NCI-H510A treated with DMSO at 0.1 percent for 48 hours (cell line): Measurements from ENCODE around the gene SHLD1.

ENCODE experiments used
- DNase-seq: peaks from one replicate; lab custom pipeline; 2025; lab: John Stamatoyannopoulos, UW

Gene SHLD1

GRCh38 chr20:5848711-5849505, 98.7 kb downstream of the SHLD1 start:
- DNase-seq: peak; percentile 60

GRCh38 chr20:5855939-5856338, 105.7 kb downstream of the SHLD1 start:
- DNase-seq: no peak

GRCh38 chr20:5859608-5860007, 109.4 kb downstream of the SHLD1 start:
- DNase-seq: no peak

- no peak for DNase-seq
Observed at GRCh38 chr20:5862703-5863039, 112.5 kb downstream of the SHLD1 start.

- no peak for DNase-seq
Observed at GRCh38 chr20:5863040-5863833, 113.0 kb downstream of the SHLD1 start.

- DNase-seq: no peak
Observed at GRCh38 chr20:5864428-5864827, 114.2 kb downstream of the SHLD1 start.

- DNase-seq: no peak
Observed at GRCh38 chr20:5864873-5865587, 114.8 kb downstream of the SHLD1 start.

- DNase-seq: no peak
Observed at GRCh38 chr20:5865604-5866003, 115.4 kb downstream of the SHLD1 start.

GRCh38 chr20:5870568-5870981, 120.4 kb downstream of the SHLD1 start:
- DNase-seq: no peak

- DNase-seq: no peak
Observed at GRCh38 chr20:5871459-5872410, 121.5 kb downstream of the SHLD1 start.

- DNase-seq: no peak
Observed at GRCh38 chr20:5877128-5877527, 126.9 kb downstream of the SHLD1 start.

GRCh38 chr20:5880326-5880725, 130.1 kb downstream of the SHLD1 start:
- DNase-seq: no peak

- no peak for DNase-seq
Observed at GRCh38 chr20:5881703-5882102, 131.5 kb downstream of the SHLD1 start.

GRCh38 chr20:5882166-5882565, 132.0 kb downstream of the SHLD1 start:
- DNase-seq: no peak

- no peak for DNase-seq
Observed at GRCh38 chr20:5884465-5885335, 134.5 kb downstream of the SHLD1 start.

GRCh38 chr20:5885866-5886265, 135.7 kb downstream of the SHLD1 start:
- DNase-seq: no peak

- peak; percentile 34 for DNase-seq
Observed at GRCh38 chr20:5886788-5887187, 136.6 kb downstream of the SHLD1 start.

- no peak for DNase-seq
Observed at GRCh38 chr20:5887386-5887785, 137.2 kb downstream of the SHLD1 start.

- no peak for DNase-seq
Observed at GRCh38 chr20:5888041-5888440, 137.8 kb downstream of the SHLD1 start.

- peak; percentile 26 for DNase-seq
Observed at GRCh38 chr20:5890773-5891441, 140.7 kb downstream of the SHLD1 start.
